Stimulated activated CD8-positive, alpha-beta memory T cell treated with anti-CD3 and anti-CD28 coated beads, Interleukin-7, amount 100 ng/mL, for 48 hours (primary cell): Measurements from ENCODE around the gene EML3.
"Not testable (repeated sequence)": the region's sequence is repeated elsewhere in the genome, so short reads cannot be mapped to it uniquely, and the experiment has no call there.

ENCODE experiments used
- DNase-seq, 2 donors: peaks; one replicate each; pipeline ENCODE4 v3.0.0-alpha.2; 2020; ENCODE audit warnings: low read depth in 1 of 2; ENCODE audit errors: extremely low read depth in 1 of 2

The EML3 gene

GRCh38 chr11:62601122-62601371 lies 11.5 kb downstream of the EML3 start:
- DNase-seq: no peak

DNA sequence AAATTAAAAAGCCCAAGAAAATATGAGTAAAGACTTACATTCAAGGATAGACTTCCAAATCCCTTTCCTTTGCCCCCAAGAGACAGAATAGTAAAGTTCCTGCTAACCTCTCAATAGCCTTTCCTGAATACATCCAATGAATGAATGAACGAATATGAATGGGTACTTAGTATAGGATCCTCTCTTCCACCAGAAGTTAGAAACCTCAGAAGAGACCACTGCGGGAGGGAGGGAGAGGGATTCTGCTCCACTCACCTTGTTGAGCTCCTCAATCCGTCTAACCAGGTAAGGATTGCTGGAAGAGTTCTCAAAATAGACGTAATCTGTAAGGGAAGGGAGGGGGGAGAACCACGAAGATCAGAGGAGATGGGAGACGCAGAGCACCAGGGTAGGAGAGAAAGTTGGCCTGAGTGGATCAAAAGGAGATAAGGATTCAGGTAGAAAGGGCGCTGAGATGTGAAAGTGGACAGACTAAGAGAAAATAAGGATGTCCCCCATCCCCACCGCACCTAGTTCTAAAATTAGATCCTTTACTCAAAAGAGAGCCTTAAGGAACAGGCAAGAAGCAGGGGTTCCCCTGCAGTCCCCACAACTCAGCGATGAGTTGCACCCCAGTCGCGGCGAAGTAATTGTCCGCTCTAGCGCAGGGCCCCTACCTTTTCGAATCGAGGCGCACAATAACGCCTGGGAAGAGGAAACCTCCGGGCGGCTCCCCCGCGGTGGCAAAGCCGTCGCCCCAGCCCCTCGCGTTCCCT lies 12.0 kb downstream of the EML3 start:
- no peak for DNase-seq

- DNase-seq: no peak
Observed at GRCh38 chr11:62599901-62600300, 12.7 kb downstream of the EML3 start.

DNA sequence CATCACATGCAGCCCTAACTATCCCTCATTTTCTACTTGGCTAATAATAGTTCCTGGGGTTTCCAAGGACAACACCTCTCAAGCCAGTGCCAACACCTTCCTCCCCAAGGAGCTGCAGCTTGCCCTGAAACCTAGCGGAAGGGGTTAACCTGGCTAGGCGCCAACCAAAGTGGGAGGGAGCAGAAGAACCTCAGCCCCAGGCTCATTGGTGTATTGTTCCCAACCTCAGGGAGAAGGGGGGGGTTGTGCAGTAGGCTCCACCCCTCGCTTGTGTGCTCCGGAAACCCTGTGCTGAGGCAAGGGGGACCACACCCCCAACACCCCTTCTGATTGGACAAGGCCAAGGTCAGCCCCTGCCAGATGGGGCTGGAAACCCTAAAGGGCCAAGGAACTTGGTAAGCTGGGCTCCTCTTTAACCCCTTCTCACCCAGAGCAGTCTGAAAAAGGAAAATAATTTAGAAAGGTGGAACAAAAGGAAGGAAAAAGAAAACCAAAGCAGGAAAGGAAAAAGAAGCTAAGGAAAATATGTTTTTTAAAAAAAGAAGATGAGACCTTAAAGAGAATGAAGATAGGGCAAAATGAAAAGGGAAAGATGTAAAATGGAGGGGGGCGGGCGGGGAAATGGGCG lies 13.4 kb downstream of the EML3 start:
- DNase-seq: peak; percentile 91 to 98

GRCh38 chr11:62595124-62595523 lies 17.5 kb downstream of the EML3 start:
- DNase-seq: no peak

DNA sequence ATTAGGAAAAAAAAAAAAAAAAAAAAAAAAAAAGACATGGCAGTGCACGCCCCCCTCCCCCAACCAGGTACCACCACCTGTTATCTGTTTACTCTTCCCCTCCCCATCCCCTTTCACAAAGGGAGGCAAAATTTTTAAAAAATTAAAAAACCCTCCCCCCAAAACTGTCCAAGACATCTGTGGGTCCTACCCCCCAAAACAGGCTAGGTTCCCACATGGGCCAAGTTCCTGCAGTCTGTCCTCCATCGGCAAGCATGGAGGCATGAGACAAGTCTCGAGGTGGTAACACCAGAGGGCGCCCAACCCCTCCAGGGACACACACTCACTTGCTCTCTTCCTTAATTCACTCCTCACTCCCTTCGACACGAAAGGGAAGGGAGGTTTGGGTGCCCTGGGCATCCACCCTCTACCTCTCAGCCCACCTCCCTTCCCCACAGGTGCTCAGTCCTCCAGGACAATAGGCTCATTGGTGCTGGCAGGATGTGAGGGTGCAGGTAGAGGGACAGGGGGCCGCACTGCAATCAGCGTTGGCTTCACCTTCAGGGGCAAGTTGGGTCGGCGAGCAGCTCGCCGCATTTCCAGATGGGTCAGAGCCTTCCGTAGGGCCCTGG lies 19.0 kb downstream of the EML3 start:
- DNase-seq: peak in 1 of 2 donors; percentile 68

- no peak for DNase-seq
Observed at GRCh38 chr11:62592989-62593421, 19.6 kb downstream of the EML3 start.

DNA sequence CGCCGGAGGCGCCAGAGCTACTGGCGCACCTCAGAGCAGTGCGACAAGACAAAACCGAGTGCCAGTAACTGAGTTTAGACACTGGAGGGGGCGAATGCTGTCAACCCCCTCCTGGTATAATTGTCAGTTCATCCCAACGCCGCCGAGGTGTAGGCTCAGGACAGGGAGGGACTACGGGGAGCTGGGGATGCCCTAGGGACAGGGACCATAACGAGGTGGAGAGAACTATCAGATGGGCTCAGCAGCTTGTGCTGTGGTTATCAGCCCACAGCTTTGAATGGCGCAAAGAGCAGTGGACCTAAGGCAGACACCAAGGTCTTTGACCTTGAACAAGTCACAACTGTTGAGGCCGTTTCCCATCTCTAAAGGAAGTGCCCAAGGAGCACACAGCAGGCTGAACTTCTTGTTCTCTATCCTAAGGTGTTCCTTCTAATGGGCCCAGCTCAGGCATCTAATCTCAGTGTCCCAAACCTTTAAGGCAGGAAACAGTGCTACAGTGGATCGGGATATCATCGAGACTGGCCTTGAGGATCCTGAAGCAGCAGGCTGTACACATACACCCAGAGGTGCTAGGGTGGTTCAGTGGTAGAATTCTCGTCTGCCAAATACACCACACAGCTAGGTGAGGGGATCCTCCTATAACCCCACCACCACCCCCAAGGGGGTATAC lies 20.3 kb downstream of the EML3 start:
- no peak for DNase-seq

DNA sequence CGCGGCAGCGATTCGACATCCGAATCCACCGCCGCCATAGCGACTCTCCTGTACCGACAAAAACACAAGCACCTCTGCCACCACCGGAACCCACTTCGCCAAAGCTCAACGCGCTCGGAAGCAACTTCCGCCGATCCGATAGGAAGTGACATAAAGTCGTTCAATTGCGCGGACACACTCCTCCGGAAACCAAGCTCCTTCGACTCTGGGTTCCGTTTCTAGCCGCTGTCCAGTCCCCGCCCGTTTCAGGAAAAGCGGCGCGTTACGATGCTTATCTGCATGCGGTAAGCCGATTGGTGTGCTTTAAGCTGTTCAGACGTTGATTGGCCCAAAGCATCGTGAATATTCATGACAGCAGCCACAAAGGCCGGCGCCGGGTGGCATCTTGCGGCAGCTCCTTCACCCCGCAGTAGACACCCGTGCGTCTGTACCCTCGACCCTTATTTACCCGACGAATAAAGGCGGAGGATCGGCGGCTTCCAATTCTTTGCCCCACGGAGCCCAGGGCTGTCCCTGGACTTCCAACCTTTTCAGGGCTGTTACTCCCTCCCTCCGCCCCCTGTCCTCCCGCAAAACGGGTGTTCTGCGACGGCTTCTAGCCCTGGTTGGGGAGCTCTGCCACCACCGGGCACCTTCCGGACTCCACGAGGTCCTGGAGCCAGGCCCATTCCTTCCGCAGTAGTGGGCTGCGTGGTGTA lies 21.0 kb downstream of the EML3 start, which contains the start of gene TUT1:
Gene TUT1 (minus strand): TSS at position 76 of the 698 bp plus-strand sequence. CDS start 38 bp downstream, at position 38.
- DNase-seq: peak; percentile 87 to 95

DNA sequence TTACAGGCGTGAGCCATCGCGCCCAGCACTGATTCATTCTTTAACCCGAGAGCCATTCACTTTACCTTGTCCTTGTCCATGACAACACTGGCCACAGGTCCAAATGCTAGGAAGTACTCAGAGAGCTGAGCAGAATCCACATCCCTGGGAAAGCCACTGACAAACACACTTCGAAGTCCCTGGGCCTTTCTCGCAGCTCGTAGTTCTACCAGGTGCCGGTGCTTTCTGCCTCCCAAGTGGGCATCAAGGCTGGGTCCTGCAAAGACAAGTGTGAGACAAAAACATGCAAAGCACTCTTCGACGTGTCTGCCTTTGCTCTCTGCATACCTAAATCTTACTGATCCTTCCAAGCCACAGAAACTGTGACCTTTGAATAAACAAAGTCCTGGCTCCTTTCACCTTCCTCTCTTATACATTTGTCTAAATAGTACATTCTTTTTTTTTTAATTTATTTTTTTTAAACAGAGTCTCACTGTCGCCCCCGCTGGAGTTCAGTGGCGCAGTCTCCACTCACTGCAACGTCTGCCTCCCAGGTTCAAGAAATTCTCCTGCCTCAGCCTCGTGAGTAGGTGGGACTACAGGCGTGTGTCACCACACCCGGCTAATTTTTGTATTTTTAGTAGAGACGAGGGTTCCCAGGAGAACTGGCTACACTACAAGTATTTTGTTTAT lies 23.5 kb downstream of the EML3 start:
- no peak for DNase-seq

DNA sequence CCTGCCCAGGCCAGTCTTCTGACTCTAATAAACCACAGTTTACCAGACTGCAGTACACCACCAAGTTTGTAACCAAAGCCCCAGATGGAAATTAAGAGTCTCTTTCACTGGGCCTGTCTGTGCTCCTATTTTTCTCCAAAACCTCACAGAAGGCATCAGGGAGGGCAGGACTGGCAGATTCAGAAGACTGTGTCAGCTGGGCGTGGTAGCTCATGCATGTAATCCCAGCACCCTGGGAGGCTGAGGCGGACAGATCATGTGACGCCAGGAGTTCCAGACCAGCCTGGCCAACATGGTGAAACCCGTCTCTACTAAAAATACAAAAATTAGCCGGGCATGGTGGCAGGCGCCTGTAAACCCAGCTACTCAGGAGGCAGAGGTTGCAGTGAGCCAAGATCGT lies 27.2 kb downstream of the EML3 start:
- not testable (repeated sequence) for DNase-seq

- DNase-seq: not testable (repeated sequence)
Observed at GRCh38 chr11:62581735-62582134, 30.8 kb downstream of the EML3 start.

- no peak for DNase-seq
Observed at GRCh38 chr11:62580959-62581715, 31.4 kb downstream of the EML3 start.

- DNase-seq: no peak
Observed at GRCh38 chr11:62579252-62579651, 33.3 kb downstream of the EML3 start.

- DNase-seq: no peak
Observed at GRCh38 chr11:62578541-62578940, 34.0 kb downstream of the EML3 start.

DNA sequence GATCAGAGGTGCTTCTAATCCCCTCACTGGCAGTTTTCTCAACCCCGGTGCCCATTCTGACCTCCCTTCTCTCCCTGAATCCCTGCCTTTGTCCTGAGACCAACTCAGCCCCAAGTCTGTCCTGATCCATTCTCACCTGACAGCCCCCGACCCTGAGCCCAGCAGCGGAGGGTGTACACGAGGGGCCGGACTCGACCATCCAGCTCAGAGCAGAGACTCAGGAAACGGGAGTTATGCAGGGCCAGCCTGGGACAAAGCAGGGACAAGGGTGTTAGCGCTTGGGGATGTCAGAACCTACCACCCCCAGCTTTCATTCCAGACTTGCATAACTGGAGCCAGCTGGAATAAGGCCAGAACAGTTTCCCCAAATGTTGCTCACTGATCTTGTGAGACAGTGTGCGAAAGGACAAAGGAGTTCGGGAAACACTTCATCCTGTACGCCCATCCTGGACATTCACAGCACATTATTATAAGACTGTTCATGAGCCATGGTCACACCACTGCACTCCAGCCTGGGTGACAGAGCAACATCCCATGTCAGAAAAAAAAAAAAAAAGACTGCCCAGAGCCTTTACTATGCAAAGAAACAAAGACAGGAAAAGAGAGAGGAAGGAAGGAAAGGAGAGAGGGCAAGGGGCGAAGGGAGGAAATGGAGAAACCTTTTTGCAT lies 35.4 kb downstream of the EML3 start:
- DNase-seq: no peak

GRCh38 chr11:62575837-62576236 lies 36.7 kb downstream of the EML3 start:
- no peak for DNase-seq

DNA sequence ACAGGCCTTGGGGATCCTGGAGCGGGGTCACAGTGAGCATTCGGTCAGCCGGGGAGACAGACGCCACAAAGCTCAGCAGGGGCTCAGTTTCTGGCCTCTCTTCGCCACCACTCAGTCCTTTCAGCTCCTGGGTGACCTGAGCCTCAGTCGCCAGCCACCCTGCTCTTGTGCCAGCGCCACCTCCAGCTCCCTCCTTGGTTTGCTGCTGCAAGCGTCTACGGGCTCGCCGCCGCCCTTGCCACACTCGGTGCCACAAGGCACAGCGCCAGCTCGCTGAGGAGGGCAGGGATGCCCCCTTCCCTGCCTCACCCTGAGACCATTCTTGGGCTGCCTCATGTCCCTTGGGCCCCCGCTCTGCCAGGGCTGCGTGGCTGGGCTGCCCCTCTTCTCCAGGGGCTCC lies 37.4 kb downstream of the EML3 start:
- no peak for DNase-seq

- DNase-seq: no peak
Observed at GRCh38 chr11:62574363-62575071, 38.1 kb downstream of the EML3 start.
